Retinal pigment epithelial cell (primary cell): Measurements from ENCODE around the gene HOXD4.

ENCODE experiments used
- DNase-seq: peaks from one replicate; pipeline ENCODE4 v3.0.0-alpha.2; 2010; ENCODE audit warnings: low read depth
- H3K4me3 ChIP-seq: 2 replicates; pipeline ENCODE4 v1.5.1; 2011; ENCODE audit warnings: mild to moderate bottlenecking, low read length, control low read depth, moderate library complexity
- CTCF ChIP-seq: conservative IDR thresholded peaks from 2 replicates; pipeline ENCODE4 v1.5.1; 2011; ENCODE audit warnings: low read depth, low read length, control low read depth, inconsistent platforms

HOXD4 gene

GRCh38 chr2:176199902-176200301 is 48.6 kb downstream of the HOXD4 start:
- H3K4me3 ChIP-seq = no peak overlapping the region
- no peak for TF ChIP-seq CTCF
- no peak for DNase-seq

DNA sequence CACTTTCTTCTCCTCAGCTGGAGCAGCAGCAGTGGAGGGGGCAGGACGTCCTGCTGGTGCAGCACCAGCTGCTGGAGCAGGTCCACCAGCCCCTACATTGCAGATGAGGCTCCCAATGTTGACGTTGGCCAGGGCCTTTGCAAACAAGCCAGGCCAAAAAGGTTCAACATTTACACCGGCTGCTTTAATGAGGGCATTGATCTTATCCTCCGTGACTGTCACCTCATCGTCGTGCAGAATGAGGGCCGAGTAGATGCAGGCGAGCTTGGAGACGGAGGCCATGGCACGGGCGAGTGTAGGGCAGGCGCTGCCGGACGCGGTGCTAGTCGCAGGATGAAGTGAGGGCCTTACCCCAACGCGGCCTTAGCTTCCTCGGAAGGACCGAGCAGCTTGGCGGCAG is 49.6 kb downstream of the HOXD4 start:
- TF ChIP-seq CTCF = no peak
- no peak for DNase-seq
- no peak overlapping the region for H3K4me3 ChIP-seq

DNA sequence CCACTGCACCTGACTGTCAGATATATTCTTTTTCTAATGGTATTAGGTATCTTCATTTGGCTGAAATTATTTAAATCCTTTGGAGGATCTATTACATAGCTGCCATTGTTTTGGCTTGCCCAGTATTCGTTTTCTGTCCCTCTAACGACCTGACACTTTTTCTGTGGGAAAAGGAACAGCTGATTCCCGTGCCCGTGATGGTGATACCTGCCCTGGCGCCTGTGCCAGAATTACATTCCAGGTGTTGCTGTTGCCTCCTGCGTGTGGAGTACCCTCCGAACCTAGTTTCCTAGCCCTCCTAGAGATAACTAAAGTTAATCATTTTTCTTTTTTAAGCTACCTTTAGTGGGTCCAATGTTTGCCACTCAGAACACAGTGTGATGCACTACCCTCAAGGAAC is 51.1 kb downstream of the HOXD4 start:
- no peak overlapping the region for H3K4me3 ChIP-seq
- no peak for TF ChIP-seq CTCF
- no peak for DNase-seq
